H1 (cell line): Measurements from ENCODE around the gene SGK1. TPM values are rescaled to one million over a fixed set of nuclear protein-coding genes. Genes with fewer than 3 reads are reported as not detected.

ENCODE experiments used
- CTCF ChIA-PET: fragments of 300-600 bp; sonication (Branson Sonifier 250); formaldehyde crosslinking; loops from one replicate; lab custom pipeline; 2021; ENCODE audit not compliant: partially characterized antibody; lab: Charles Lee
- POLR2A ChIA-PET: fragments of 300-600 bp; sonication (Branson Sonifier 250); formaldehyde crosslinking; loops from one replicate; lab custom pipeline; 2021; ENCODE audit warnings: inconsistent platforms; ENCODE audit not compliant: partially characterized antibody; lab: Charles Lee
- DNase-seq, 2 experiments: peaks; one replicate each; pipeline versions ENCODE4 v3.0.0 to v3.0.0-alpha.2; 2010 to 2022; ENCODE audit warnings: low spot score in 2 of 2, low read depth in 1 of 2, mixed read lengths in 1 of 2
- FAIRE-seq: peaks from 2 replicates; lab custom pipeline; 2011; peaks lifted over from hg19 to GRCh38; lab: Jason Lieb, UNC
- H2AFZ ChIP-seq: 2 replicates; pipeline ENCODE4 v1.8.1; 2012; ENCODE audit warnings: low read length, inconsistent platforms
- H2AK5ac ChIP-seq: 2 replicates; pipeline ENCODE4 v1.6.1; 2013; ENCODE audit warnings: low read depth, low read length
- H2BK120ac ChIP-seq: replicated peaks from 2 replicates; pipeline ENCODE3; 2013; ENCODE audit warnings: low read depth, low read length, inconsistent platforms
- H2BK12ac ChIP-seq: 2 replicates; pipeline ENCODE4 v1.6.1; 2013; ENCODE audit warnings: low read depth, low read length
- H2BK15ac ChIP-seq: 2 replicates; pipeline ENCODE4 v1.6.1; 2013; ENCODE audit warnings: low read length
- H2BK20ac ChIP-seq: 2 replicates; pipeline ENCODE4 v1.6.1; 2013; ENCODE audit warnings: low read length
- H2BK5ac ChIP-seq: 2 replicates; pipeline ENCODE4 v1.6.1; 2013; ENCODE audit warnings: low read depth, low read length
- H3K14ac ChIP-seq: 2 replicates; pipeline ENCODE4 v1.6.1; 2013; ENCODE audit warnings: inconsistent platforms; ENCODE audit not compliant: insufficient read length
- H3K18ac ChIP-seq: 2 replicates; pipeline ENCODE4 v1.6.1; 2013; ENCODE audit warnings: low read length; ENCODE audit errors: extremely low read depth
- H3K23ac ChIP-seq: 2 replicates; pipeline ENCODE4 v1.6.1; 2013; ENCODE audit warnings: inconsistent platforms; ENCODE audit not compliant: insufficient read length
- H3K23me2 ChIP-seq: 2 replicates; pipeline ENCODE4 v1.6.1; 2013; ENCODE audit warnings: low read depth, low read length
- H3K27ac ChIP-seq: 2 replicates; pipeline ENCODE4 v1.6.1; 2011; ENCODE audit warnings: low read depth, low read length, inconsistent platforms
- H3K27me3 ChIP-seq, 4 experiments: replicated peaks in 1 of 4; 1 replicate in 1 of 4; 2 replicates in 3 of 4; pipeline versions ENCODE4 v1.6.1 to v1.8.1; 2011 to 2013; ENCODE audit warnings: low read length in 3 of 4, mild to moderate bottlenecking in 3 of 4, inconsistent platforms in 2 of 4, mixed read lengths in 2 of 4, moderate library complexity in 1 of 4; ENCODE audit not compliant: control insufficient read depth in 3 of 4, insufficient read depth in 3 of 4; ENCODE audit errors: extremely low read depth in 1 of 4
- H3K36me3 ChIP-seq, 4 experiments: 2 replicates each; pipeline versions ENCODE4 v1.6.1 to v1.8.1; 2011 to 2013; ENCODE audit warnings: mild to moderate bottlenecking in 4 of 4, low read length in 3 of 4, moderate library complexity in 2 of 4, control low read depth in 1 of 4, inconsistent platforms in 1 of 4; ENCODE audit not compliant: insufficient read depth in 4 of 4, control insufficient read depth in 2 of 4
- H3K4ac ChIP-seq: replicated peaks from 2 replicates; pipeline ENCODE3; 2013; ENCODE audit warnings: low read length, low read depth, mixed read lengths, inconsistent platforms; ENCODE audit not compliant: insufficient read length
- H3K4me1 ChIP-seq, 4 experiments: replicated peaks in 1 of 4; 1 replicate in 1 of 4; 2 replicates in 3 of 4; pipeline versions ENCODE4 v1.6.1 to v1.8.1; 2011 to 2013; ENCODE audit warnings: low read length in 3 of 4, inconsistent platforms in 2 of 4, mixed read lengths in 1 of 4; ENCODE audit not compliant: insufficient read depth in 4 of 4, control insufficient read depth in 3 of 4
- H3K4me2 ChIP-seq, 2 experiments: 2 replicates each; pipeline versions ENCODE4 v1.6.1 to v1.8.1; 2011 to 2013; ENCODE audit warnings: low read depth in 2 of 2, low read length in 2 of 2, control low read depth in 1 of 2, inconsistent platforms in 1 of 2, mild to moderate bottlenecking in 1 of 2; ENCODE audit not compliant: insufficient read depth in 1 of 2
- H3K4me3 ChIP-seq, 4 experiments: fragments of 200-600, 300-600 bp in 1 of 4; sonication (generic), shearing (Covaris generic), sonication (Bioruptor Twin) in 1 of 4; 2 replicates each; pipeline versions ENCODE4 v1.5.1 to v1.8.1; 2011 to 2016; ENCODE audit warnings: low read length in 4 of 4, low read depth in 3 of 4, control low read depth in 2 of 4, inconsistent platforms in 2 of 4, mild to moderate bottlenecking in 2 of 4, mixed read lengths in 1 of 4, moderate library complexity in 1 of 4; ENCODE audit not compliant: insufficient read depth in 2 of 4; ENCODE audit errors: extremely low read depth in 1 of 4
- H3K56ac ChIP-seq: replicated peaks from 2 replicates; pipeline ENCODE3; 2013; ENCODE audit warnings: low read depth, mild to moderate bottlenecking, mixed read lengths, low read length, inconsistent platforms; ENCODE audit not compliant: insufficient read length
- H3K79me1 ChIP-seq: 2 replicates; pipeline ENCODE4 v1.6.1; 2013; ENCODE audit warnings: low read depth, low read length, control low read depth
- H3K79me2 ChIP-seq, 2 experiments: 2 replicates each; pipeline versions ENCODE4 v1.6.1 to v1.8.1; 2012 to 2013; ENCODE audit warnings: low read length in 2 of 2, mild to moderate bottlenecking in 2 of 2, inconsistent platforms in 1 of 2; ENCODE audit not compliant: insufficient read depth in 2 of 2, control insufficient read depth in 1 of 2
- H3K9ac ChIP-seq, 4 experiments: replicated peaks in 1 of 4; 1 replicate in 1 of 4; 2 replicates in 3 of 4; pipeline versions ENCODE4 v1.6.1 to v1.8.1; 2011 to 2013; ENCODE audit warnings: low read depth in 3 of 4, low read length in 3 of 4, control low read depth in 2 of 4, mild to moderate bottlenecking in 2 of 4, moderate library complexity in 2 of 4, inconsistent platforms in 1 of 4; ENCODE audit errors: extremely low read depth in 1 of 4
- H3K9me3 ChIP-seq, 2 experiments: 2 replicates each; pipeline versions ENCODE4 v1.6.1 to v1.8.1; 2012 to 2013; ENCODE audit warnings: mild to moderate bottlenecking in 2 of 2, moderate library complexity in 2 of 2, control low read depth in 1 of 2, inconsistent platforms in 1 of 2, low read depth in 1 of 2, low read length in 1 of 2, mixed read lengths in 1 of 2; ENCODE audit not compliant: insufficient read depth in 2 of 2
- H4K20me1 ChIP-seq, 2 experiments: replicated peaks in 1 of 2; 2 replicates each; pipeline versions ENCODE3 to v1.8.1; 2011 to 2013; ENCODE audit warnings: inconsistent platforms in 2 of 2, low read length in 2 of 2, mild to moderate bottlenecking in 1 of 2; ENCODE audit not compliant: insufficient read depth in 2 of 2, control insufficient read depth in 1 of 2
- H4K5ac ChIP-seq: 2 replicates; pipeline ENCODE4 v1.6.1; 2013; ENCODE audit warnings: low read length, low read depth, mixed read lengths, inconsistent platforms; ENCODE audit not compliant: insufficient read length
- H4K8ac ChIP-seq: 2 replicates; pipeline ENCODE4 v1.8.0; 2013; ENCODE audit warnings: mild to moderate bottlenecking, moderate library complexity, low read length, inconsistent platforms; ENCODE audit not compliant: insufficient read depth; ENCODE audit errors: extremely low read depth
- H4K91ac ChIP-seq: replicated peaks from 2 replicates; pipeline ENCODE3; 2013; ENCODE audit warnings: low read length, mixed read lengths, inconsistent platforms; ENCODE audit not compliant: insufficient read length
- CBX8 ChIP-seq: fragments of 300-800, 300-1000 bp; sonication (generic); IDR thresholded peaks from 2 replicates; pipeline ENCODE4 v1.7.1; 2016; ENCODE audit warnings: low read depth, low read length, borderline replicate concordance
- EP300 ChIP-seq, 2 experiments: IDR thresholded peaks; 1 replicate in 1 of 2; 2 replicates in 1 of 2; pipeline ENCODE4 v1.6.1; 2011 to 2012; ENCODE audit warnings: low read depth in 2 of 2, low read length in 2 of 2, mild to moderate bottlenecking in 2 of 2, borderline replicate concordance in 1 of 2, inconsistent platforms in 1 of 2, moderate library complexity in 1 of 2
- JUN ChIP-seq: IDR thresholded peaks from 2 replicates; pipeline ENCODE4 v1.6.1; 2011; ENCODE audit warnings: low read depth, mild to moderate bottlenecking, improper control_type of control experiment, low read length
- MAFK ChIP-seq: IDR thresholded peaks from 2 replicates; pipeline ENCODE4 v1.6.1; 2012; ENCODE audit warnings: low read depth, mild to moderate bottlenecking, improper control_type of control experiment, low read length
- PHF8 ChIP-seq: fragments of 200-600 bp; sonication (generic); conservative IDR thresholded peaks from 2 replicates; pipeline ENCODE4 v1.7.1; 2012; ENCODE audit warnings: low read depth, mild to moderate bottlenecking, inconsistent platforms, low read length, moderate library complexity
- RAD21 ChIP-seq, 2 experiments: IDR thresholded peaks in 1 of 2; conservative IDR thresholded peaks in 1 of 2; 2 replicates each; pipeline ENCODE4 v1.6.1; 2011; ENCODE audit warnings: low read depth in 2 of 2, low read length in 2 of 2, improper control_type of control experiment in 1 of 2, inconsistent platforms in 1 of 2, mild to moderate bottlenecking in 1 of 2, moderate library complexity in 1 of 2
- RNF2 ChIP-seq: fragments of 200-900, 300-1000 bp; sonication (generic); IDR thresholded peaks from 2 replicates; pipeline ENCODE4 v1.7.1; 2016; ENCODE audit warnings: borderline replicate concordance, low read depth, mild to moderate bottlenecking, antibody characterized with exemption, low read length; ENCODE audit not compliant: poor library complexity, severe bottlenecking; ENCODE audit errors: missing control alignments
- SIX5 ChIP-seq: IDR thresholded peaks from 2 replicates; pipeline ENCODE4 v1.6.1; 2011; ENCODE audit warnings: mild to moderate bottlenecking, low read depth, low read length
- SP4 ChIP-seq: IDR thresholded peaks from 2 replicates; pipeline ENCODE4 v1.6.1; 2012; ENCODE audit warnings: low read length, inconsistent platforms
- TCF12 ChIP-seq: IDR thresholded peaks from 2 replicates; pipeline ENCODE4 v1.6.1; 2011; ENCODE audit warnings: low read depth, mild to moderate bottlenecking, low read length
- WGBS, 2 experiments: shearing (Covaris generic) in 1 of 2; methylation state at CpG; one replicate each; pipeline versions ENCODE4 v1.1.6 to v1.1.7; 2013 to 2015; ENCODE audit warnings: low lambda C conversion rate in 2 of 2, mixed read lengths in 2 of 2, inconsistent platforms in 1 of 2, low coverage in 1 of 2, missing lambda C conversion rate in 1 of 2; ENCODE audit not compliant: insufficient replicate concordance in 2 of 2, insufficient coverage in 1 of 2, insufficient read length in 1 of 2; ENCODE audit errors: extremely low coverage in 1 of 2, missing lambda C conversion rate in 1 of 2; 5-methylcytosine and 5-hydroxymethylcytosine counted together
- polyA plus RNA-seq, 7 experiments: library from polyadenylated mRNA; depleted of rRNA in 3 of 7; stranded (reverse) in 5 of 7; unstranded in 2 of 7; fragments of >200 nt in 5 of 7; fragments of 200-250 nt in 2 of 7; gene quantifications; 1 replicate in 5 of 7; 2 replicates in 1 of 7; 4 replicates in 1 of 7; pipeline versions ENCODE4 v1.2.1 to v1.2.3, GENCODE V29; 2011 to 2013; ENCODE audit warnings: missing spikeins in 2 of 7, mixed read lengths in 2 of 7
- total RNA-seq: library from RNA; stranded (reverse); fragmentation: NEBNext Ultra II Directional; extraction: Animal tissue kit (Norgen Biotek cat#: 25700); gene quantifications from 2 replicates; pipeline ENCODE4 v1.2.1, GENCODE V29; 2021
- TF ChIP-seq, protein P1 (sequence below), 3 experiments: IDR thresholded peaks; 1 replicate in 2 of 3; 2 replicates in 1 of 3; pipeline versions ENCODE4 v1.5.1 to v1.6.1; 2011; ENCODE audit warnings: low read length in 3 of 3, mild to moderate bottlenecking in 3 of 3, inconsistent platforms in 2 of 3, low read depth in 1 of 3, moderate library complexity in 1 of 3; ENCODE audit not compliant: insufficient read depth in 1 of 3; ENCODE audit errors: control extremely low read depth in 1 of 3

The SGK1 gene
- total and polyA plus RNA-seq, 2 of the 8 experiments (the other 6 are each of a cell fraction or from before 2014, with no cell fraction given), result 14.5 to 18.4 TPM

DNA sequence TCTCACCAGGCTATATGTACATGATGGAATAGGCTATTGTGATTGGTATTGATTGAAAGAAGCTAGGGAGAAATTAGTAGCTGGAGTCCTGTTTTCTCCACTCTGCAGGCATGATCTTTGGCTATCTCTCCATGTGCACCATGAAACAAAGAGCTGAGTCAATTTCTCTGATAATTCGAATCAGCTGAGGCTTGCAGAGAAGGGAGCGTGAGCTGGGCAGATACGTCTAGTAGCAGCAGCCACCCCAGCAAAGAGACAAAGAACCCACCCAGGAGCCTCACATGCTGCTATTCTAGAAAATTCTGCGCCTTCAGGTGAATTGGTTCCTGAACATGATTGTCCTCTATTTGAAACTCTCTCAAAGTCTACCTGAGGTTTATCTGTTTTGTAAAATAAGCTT, 6.9 kb upstream of the SGK1 start:
- Histone ChIP-seq H4K91ac (no peak overlapping the region), H3K14ac (no peak overlapping the region), H3K4me2 (no peak overlapping the region), H3K4me1 (no peaks in the 10 kb centered on the region), H2AFZ (no peak overlapping the region), H3K23ac (no peak overlapping the region), H3K9ac (no peak overlapping the region), H4K8ac (no peak overlapping the region), H2BK120ac (no peak overlapping the region), H3K23me2 (no peaks in the 10 kb centered on the region), H3K79me2 (no peaks in the 10 kb centered on the region), H3K4ac (no peak overlapping the region), H4K20me1 (no peaks in the 10 kb centered on the region), H4K5ac (no peak overlapping the region), H2BK12ac (no peak overlapping the region), H3K4me3 (no peak overlapping the region), H3K27ac (no peak overlapping the region), H3K18ac (no peak overlapping the region), H3K79me1 (no peaks in the 10 kb centered on the region), H3K56ac (no peak overlapping the region), H2AK5ac (no peak overlapping the region), H3K27me3 (no peaks in the 10 kb centered on the region), H2BK5ac (no peak overlapping the region), H2BK15ac (no peak overlapping the region), H3K9me3 (no peaks in the 10 kb centered on the region), H2BK20ac (no peak overlapping the region), H3K36me3 (no peaks in the 10 kb centered on the region)
- FAIRE-seq (no peak), DNase-seq (no peak)
- ChIA-PET POLR2A (no interaction called here), CTCF (interaction anchor here (1.2 kb wide), 1 partner anchor 12 kb away, joined by 5 read pairs; no protein-coding TSS in a partner anchor)
- WGBS, 2 experiments, result 88% methylated on average over 4 of the region's 4 CpGs; no CpG with 5 or more reads in 1 of the 2 experiments
- no peak for TF ChIP-seq SIX5
- TF ChIP-seq CBX8, result no peak
- no peak for TF ChIP-seq JUN
- TF ChIP-seq, protein P1, sequence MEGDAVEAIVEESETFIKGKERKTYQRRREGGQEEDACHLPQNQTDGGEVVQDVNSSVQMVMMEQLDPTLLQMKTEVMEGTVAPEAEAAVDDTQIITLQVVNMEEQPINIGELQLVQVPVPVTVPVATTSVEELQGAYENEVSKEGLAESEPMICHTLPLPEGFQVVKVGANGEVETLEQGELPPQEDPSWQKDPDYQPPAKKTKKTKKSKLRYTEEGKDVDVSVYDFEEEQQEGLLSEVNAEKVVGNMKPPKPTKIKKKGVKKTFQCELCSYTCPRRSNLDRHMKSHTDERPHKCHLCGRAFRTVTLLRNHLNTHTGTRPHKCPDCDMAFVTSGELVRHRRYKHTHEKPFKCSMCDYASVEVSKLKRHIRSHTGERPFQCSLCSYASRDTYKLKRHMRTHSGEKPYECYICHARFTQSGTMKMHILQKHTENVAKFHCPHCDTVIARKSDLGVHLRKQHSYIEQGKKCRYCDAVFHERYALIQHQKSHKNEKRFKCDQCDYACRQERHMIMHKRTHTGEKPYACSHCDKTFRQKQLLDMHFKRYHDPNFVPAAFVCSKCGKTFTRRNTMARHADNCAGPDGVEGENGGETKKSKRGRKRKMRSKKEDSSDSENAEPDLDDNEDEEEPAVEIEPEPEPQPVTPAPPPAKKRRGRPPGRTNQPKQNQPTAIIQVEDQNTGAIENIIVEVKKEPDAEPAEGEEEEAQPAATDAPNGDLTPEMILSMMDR (IDR thresholded peaks at IDR 0.05; ENCODE audit: control extremely low read depth in 1 of 3, insufficient read depth in 1 of 3, low read depth in 1 of 3, low read length in 3 of 3), result no peak
- no peak for TF ChIP-seq EP300 (IDR thresholded peaks at IDR 0.05; ENCODE audit: borderline replicate concordance in 1 of 2, low read depth in 2 of 2, low read length in 2 of 2)
- TF ChIP-seq MAFK, result no peak
- TF ChIP-seq RNF2, result no peak
- no peak for TF ChIP-seq SP4
- TF ChIP-seq RAD21 (IDR thresholded peaks at IDR 0.05 in 1 of 2, conservative IDR thresholded peaks at IDR 0.05 in 1 of 2; ENCODE audit: low read depth in 2 of 2, low read length in 2 of 2), result no peak
- no peak for TF ChIP-seq TCF12
- TF ChIP-seq PHF8, result no peak
